Left forelimb (tissue), 1 donor: ENCODE measurements around the gene TBC1D30.
"Not testable (repeated sequence)": the region's sequence is repeated elsewhere in the genome, so short reads cannot be mapped to it uniquely, and the experiment has no call there.

Source experiments
- DNase-seq: peaks from one replicate; pipeline ENCODE4 v3.0.0-alpha.2; 2018; ENCODE audit warnings: low spot score

TBC1D30 gene

DNA sequence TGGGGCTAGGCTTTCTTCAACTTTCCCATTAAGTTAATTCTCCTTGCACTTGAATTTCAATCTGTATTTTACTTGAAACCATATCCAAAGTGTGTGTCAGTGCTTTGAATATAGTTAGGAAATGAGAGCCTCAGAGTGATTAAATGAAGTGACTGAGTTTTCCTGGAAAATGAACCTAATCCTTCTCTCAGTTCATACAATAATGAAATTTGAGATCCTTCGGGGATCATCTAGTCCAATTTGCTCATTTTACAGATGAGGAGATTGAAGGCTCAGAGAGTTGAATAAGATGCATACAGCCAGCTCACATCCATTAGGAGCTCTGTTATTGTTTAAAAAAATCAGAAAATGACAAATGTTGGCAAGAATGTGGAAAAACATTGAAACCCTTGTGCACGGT is 18.3 kb upstream of the TBC1D30 start:
- DNase-seq, result no peak

DNA sequence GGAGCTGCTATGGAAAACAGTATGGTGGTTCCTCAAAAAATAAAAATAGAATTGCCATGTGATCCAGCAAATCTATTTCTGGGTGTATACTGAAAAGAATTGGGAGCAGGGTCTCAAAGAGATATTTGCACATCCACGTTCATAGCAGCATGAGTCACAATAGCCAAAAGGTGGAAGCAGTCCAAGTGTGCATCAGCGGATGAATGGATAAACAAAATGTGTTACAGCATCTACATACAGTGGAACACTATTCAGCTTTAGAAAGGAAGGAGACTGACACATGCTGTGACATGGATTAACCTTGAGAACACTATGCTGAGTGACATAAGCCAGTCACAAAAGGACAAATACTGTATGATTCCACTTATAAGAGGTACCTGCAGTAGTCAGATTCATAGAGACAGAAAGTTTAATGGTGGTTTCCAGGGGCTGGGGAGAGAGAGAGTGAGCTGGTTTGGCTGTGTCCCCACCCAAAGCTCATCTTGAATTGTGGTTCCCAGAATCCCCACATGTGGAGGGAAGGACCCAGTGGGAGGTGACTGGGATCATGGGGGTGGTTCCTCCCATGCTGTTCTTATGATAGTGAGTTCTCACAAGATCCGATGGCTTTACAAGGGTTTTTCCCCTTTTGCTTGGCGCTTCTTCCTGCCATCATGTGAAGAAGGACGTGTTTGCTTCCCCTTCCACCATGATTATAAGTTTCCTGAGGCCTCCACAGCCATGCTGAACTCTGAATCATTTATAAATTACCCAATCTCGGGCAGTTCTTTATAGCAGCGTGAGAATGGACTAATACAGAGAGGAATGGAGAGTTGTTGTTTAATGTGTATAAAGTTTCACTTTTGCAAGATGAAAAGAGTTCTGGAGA is 17.6 kb upstream of the TBC1D30 start:
- no peak for DNase-seq

DNA sequence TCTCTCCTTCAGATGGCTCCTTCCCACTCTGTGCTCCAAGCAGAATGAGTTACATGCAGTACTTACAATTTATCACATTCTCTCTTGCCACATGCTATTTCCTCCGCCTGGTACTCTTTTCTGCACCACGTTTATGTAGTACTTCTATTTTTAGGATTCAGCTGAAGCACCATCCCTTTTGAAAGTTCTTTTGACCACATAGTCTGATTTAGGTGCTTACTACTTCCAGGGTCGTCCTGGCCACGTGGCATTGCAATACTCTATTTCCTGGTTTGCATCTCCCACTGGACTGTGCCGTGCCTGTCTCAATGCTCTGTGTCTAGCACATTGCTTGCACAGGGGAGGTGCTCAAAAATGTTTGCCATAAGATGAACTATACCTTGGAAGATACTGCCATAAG is 16.3 kb upstream of the TBC1D30 start:
- DNase-seq, result no peak

DNA sequence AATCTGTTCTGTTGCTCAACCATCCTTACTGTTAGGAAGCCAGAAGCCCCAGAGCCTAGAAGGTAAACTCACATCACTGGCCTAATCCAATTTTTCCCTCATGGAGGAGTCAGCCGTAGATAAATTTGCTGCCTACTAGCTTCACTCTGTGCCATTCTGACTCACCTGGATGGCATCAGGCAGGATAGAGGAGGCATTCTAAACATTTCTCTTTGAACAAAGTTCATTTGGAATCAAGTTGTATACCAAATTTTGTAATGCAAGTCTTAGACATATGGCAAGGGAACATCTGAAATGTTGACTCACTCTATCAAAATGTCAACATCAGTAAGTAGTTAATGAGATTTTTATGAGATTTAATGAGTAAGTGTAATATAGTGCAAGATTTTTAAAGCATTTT is 13.6 kb upstream of the TBC1D30 start:
- no peak for DNase-seq

DNA sequence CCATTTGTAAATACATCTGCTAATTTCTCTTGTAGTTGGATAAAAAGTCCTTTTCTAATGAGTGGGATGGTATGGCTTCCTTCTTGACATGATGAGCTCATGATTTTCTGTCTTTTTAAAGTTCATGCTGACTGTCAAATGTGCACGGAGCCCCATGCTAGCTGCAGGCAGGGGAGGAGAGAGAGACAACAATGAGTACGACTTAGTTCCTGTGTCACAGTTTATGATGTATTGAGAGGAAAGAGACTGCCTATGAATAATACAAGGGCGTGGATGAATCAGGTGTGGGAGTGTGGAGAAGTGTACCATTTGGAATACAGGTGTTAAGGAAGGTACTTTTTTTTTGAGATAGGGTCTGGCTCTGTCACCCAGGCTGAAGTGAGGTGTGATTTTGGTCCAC is 10.7 kb upstream of the TBC1D30 start:
- DNase-seq, result no peak

DNA sequence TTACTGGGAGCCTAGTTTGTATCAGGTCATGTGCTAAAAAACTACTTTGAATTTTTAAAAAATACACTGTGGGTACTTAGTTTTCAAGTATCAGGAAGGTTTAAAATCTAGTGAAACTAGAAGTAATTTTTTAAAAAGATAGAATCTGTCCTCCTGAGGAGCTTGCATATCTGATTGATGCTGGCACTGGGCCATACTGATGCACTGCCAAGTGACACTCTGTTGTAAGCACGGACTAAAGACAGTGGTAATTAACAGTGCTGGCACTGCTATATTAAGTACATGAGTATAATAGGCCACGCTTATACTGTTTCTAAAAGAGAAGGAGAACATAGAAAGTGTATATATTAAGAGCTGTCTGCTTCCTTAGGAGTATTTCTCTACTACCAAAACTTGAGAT is 10.0 kb upstream of the TBC1D30 start:
- DNase-seq, result no peak

DNA sequence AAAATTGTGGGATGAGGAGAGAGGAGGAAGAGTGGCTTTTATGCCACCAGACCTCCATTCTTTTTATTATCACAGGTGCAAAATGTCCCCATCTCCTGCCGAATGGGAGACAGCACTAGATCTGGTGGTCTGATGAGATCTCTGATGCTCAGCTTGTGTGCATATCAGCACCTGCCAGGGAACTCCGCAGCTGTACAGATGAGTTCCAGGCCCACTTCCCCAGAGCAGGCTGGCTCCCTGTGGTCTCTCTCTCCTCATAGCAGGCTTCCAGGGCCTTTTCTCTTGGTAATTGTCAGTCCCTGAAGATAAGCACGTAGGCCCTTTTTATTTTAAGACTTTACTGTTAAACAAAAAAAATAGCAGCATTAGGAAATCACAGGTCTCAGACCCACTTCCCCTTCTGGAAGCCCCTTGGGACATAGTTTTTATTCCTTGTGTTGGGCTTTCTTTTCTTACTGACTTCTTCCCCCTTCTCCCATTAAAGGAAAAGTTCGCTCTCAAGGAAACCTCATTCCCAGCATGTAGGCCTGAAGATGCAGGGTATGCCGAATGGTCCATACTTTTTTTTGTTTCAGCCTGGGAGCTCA is 4.5 kb upstream of the TBC1D30 start:
- DNase-seq, result no peak

DNA sequence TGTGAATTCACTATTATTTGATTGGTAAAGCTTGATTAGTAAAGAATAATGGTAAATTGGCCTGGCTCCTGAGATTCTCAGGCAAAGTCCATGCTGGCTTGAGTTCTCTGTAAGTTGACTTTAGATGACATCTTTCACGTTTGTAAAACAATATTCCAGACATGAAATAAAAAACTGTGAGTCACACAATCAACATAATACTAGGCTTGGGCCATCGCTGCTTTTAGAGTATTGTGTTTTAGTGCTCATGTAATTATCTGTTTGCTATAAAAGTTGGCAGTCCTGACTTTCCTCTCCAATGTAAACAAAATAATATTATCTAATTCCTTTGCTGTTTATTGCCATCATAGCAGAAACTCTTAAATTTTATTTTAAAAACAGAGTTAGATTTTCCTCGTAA is 3.9 kb upstream of the TBC1D30 start:
- DNase-seq, result no peak

DNA sequence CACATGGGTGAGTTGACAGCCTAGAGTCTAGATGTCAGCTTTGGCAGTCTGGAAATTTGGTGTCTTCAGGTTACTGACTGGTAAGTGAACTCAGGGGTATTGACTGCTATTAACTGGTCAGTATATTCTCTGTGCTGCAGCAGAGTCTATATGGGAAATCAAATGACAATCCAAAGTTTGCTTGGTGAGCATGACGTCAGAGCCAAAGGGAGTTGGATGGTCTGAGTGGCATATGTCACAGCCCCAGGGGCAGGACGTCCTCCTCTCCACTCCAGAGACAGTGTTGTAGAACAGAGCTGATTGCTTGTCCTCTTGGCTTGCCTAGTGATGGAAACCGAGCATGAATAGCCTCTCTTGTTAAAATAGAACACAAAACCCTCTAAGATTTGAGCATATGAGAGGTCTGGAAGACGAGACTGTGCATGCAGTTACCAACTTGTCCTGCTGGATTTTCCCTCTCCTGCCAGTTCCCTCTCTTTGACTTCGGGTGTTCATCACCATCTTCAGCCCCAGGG is 3.3 kb upstream of the TBC1D30 start:
- no peak for DNase-seq

DNA sequence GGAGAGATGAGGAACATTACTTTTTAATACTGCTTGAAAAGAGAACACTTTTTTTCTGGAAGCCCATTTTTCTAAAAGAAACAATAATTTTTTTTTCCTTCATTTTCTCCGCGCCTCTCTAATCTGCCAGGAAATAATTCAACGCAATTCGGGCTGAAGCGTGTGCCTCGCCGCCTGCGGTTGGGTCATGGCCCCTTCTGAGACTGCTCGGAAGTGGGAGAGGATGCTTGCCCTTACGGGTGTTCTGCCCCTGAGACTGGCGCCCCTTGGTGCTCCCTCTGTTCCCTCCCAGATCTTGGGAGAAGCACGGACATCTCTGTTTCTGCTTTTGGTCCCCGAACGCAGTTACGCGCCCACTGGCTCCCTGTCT is 332 bp upstream of the TBC1D30 start:
- no peak for DNase-seq

DNA sequence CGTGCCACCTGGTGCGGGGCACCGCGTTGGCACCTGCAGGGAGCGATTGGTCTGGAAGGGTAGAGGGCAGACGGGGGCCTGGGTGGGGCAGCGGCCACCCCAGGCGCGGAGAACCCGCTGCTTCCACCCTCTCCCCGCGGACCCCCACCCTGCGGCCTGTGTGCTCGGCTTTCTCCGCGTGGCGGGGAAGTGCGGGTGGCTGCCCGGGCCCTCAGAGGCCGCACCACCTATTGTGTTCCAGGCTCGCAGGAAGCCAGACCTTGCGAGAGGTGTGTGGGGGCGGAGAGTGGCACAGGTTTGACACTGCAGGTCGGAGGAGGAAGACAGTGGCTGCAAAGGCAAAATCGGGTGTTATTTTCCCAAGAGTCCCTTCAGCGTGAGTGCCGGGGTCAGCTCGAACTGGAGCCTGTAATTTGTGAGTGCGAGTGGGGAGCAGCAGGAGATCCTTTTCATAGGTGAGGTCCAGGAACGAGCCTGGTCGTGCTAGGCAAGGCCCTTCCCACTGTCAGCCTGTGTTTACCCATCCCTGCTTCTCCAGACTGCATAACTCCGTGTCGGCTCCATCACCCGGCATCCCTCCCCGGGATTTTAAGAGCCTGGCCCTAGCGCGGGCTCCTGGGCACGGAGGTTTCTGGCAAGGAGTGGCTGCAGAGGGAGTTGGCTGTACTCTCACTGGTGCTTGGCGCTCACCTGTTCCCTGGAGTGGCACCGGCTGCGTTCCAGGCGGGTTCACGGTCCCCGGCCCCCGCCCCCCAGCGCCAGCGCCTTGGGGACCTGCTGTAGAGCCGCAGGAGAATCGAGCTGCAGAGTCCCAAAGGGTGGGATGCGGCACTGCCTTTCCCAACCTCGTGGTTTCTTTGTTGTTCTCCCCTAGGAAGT is 935 bp downstream of the TBC1D30 start:
- no peak for DNase-seq

DNA sequence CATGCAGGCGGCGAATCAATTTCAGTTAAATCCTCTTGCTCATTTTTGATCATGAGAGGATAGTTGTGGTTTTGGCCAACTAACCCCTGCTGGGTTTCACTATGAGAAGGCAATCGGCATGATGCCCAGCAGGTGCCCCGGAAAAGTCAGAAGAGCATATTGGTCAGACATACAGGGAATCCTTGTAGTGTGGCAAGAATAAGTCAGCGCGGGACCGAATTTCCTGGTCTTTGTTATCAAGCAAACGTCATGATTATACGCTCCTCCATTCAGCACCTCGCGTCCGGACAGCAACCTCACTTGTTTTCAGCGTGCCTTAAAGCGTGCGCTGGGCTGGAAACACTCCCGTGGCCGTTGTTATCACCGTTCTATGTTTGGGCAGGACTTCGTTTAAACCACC is 1.8 kb downstream of the TBC1D30 start:
- DNase-seq, result peak; percentile 73

DNA sequence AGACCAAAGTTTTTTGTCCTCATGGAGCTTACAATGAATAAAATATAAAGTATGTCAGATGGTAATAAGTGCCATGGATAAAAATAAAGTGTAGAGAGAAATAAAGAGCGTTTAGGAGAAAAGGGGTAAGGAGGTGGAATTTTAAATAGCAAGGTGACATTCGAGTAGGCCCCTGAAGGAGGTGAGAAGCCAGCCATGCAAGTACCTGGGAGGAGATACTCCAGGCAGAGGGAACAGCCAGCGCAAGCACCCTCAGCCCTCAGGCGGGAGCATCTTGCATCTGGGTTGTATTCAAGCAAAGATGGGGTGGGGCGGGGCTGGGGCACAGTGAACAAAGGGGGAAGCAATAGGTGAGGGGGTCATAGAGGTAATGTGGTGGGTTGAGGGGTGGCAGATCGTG is 4.3 kb downstream of the TBC1D30 start:
- DNase-seq, result no peak

DNA sequence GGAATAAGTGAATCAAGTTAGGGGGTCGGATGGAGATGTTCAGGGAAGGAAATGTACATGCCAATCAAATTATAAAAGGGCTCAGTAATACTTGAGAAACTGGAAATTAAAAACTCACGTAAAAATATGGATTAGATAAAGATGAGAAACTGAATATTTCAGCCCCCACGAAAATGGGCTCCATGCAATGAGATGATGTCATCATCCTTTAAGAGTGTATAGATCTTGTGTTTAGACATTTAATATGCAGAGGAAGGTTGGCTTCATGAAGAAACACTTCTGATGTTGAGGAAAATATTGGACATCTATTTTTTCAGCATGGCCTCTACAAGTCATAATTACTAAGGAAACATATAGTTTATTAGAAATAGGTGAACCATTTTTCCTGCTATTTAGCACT is 9.5 kb downstream of the TBC1D30 start:
- no peak for DNase-seq

DNA sequence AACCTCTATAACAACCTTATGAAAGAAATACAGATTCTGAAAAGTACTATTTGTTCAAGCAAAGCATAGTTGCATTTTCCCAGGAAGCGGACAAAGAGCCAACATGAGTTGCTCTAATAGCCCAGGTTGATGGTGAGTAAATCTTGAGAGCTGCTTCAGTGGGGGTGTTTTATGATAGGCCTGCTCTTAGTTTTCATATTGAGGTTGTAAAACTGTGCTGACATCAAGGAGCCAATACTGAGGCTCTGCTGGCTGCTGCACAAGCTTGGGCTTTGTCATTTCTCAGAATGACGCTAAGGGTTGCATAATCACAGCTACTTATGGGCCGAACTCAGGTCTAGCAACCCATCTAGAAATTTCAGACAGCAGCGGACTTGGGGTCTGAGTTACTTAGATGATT is 11.5 kb downstream of the TBC1D30 start:
- DNase-seq, result no peak

DNA sequence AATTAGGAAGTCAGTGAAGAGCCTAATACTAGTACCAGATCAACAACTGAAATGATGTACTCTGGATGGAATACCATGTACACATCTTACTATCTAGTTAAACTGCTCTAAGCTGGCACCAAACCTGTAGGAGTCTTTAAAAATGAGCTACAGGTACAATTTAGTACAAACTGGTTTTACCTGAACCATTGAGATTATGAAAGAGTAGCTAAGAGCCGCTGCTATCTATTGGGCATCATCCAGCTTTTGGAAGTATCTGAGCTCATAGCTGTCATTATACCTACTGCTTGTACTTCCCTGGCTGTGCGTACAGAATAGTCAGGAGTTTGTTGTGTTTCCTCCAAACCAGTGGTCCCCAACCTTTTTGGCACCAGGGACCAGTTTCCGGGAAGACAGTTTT is 12.4 kb downstream of the TBC1D30 start:
- DNase-seq, result no peak

DNA sequence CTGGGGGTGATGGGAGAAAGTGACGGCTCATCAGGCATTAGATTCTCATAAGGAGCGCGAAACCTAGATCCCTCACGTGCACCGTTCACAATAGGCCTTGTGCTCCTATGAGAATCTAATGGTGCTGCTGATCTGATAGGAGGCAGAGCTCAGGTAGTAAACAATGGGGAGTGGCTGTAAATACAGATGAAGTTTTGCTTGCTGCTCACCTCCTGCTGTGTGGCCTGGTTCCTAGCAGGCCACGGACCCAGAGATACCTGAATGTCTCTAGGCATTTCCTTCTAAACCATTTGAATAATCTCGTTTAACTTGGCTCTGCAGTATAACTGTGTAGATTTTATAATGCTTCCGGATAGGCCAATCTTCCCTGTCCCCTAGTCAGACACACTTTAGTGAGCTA is 13.0 kb downstream of the TBC1D30 start:
- DNase-seq, result no peak

DNA sequence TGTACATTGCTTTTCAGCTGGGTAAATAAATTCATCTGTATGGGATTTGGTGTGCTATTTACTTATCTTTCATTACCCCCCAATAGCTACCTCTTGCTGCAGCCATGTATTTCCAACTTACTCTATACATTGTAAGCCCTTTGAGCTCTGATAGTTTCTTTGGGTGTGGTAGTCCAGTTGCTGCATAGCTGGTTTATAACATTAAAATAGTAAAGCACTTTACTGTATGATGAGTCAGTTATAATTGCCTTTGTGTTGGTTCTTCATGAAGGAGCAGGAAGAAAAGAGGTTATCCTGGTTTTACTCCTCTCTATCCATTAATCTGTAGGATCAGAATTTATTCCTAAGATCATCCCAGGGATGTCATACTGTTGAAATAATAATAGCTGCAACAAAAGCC is 15.7 kb downstream of the TBC1D30 start:
- DNase-seq, result no peak

DNA sequence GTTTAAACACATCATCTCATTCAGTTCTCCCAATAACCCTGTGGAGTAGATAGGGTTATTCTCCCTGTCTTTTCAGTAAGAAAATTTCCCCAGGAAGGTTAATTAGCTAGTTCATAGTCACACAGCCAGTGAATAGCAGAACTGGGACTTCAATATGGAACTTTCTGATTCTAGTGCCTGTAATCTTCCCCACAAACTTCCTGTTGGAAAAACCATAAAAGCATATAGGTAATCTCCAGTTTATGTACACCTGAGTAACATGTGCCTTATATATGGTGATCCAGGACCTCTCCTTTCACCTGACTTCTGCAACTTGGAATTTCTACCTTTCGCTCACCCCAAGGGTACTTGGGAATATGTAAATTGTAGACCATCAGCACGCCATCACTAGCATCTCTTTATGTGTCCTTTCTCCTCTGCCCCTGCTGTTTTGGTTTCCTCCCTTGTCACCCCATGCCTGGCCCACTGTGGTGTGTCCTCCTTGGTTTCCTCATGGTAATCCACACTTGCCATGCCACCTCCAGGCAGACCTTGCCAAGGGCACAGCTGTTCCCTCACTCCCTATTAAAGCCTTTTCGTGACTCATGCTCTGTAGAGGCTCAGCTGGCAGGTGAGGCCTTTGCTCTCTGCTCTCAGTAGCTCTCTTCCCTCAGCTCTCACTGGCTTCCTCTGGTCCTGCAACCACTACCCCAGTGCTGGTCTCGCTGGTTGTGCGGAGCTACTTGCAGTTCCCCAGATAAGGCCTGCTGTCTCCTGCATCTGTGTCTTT is 16.7 kb downstream of the TBC1D30 start:
- no peak for DNase-seq

DNA sequence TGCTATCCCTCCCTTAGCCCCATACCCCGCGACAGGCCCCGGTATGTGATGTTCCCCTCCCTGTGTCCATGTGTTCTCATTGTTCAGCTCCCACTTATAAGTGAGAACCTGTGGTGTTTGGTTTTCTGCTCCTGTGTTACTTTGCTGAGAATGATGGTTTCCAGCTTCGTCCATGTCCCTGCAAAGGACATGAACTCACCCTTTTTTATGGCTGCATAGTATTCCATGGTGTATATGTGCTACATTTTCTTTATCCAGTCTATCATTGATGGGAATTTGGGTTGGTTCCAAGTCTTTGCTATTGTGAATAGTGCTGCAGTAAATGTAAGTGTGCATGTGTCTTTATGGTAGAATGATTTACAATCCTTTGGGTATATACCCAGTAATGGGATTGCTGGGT is 24.0 kb downstream of the TBC1D30 start:
- not testable (repeated sequence) for DNase-seq

DNA sequence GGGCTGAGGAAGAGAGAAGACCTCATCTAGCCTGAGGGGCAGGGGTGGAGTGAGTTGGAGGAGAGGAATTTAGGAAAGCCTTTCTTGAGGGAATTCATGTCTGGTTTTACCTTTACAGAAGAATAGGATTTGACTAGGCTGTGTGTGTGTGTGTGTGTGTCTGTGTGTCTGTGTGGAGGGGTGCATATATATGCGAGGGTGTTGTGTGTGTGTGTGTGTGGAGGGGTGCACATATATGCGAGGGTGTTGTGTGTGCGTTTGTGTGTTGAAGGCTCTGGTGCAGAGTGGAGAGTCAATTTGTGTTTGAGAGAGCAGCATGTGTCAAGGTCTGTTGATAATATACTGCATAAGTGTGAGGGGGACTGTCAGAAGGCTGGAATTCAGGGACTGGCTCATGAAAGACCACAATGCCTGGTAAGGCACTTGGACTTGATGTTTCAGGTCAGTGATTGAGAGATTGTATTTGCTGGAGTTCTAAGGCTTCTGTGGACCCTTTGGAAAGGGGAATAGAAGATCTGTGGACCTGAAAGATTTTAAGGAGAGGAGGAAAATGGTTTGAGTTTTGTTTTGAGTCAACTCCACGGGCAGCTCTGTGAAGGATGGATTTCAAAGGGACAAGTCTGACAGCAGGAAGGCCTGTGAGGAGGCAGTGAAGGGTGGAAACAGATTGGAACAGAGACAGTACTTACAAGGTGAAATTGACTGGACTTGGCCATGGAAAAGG is 34.6 kb downstream of the TBC1D30 start:
- DNase-seq, result no peak
